Sigmoid colon (tissue), 7 donors: Measurements from ENCODE around the gene REC114. TPM values are rescaled to one million over a fixed set of nuclear protein-coding genes. Genes with fewer than 3 reads are reported as not detected.

Experiments used
- DNase-seq: peaks from one replicate; pipeline ENCODE4 v3.0.0-alpha.2; 2019
- H3K27ac ChIP-seq, 4 donors: fragments of 200-600 bp; sonication (generic); one replicate each; pipeline ENCODE4 v1.5.1; 2016 to 2019; ENCODE audit warnings: mild to moderate bottlenecking in 1 of 4
- H3K27me3 ChIP-seq, 3 donors: fragments of 200-600 bp; sonication (generic); one replicate each; pipeline ENCODE4 v1.5.1; 2019; ENCODE audit warnings: mild to moderate bottlenecking in 1 of 3
- H3K36me3 ChIP-seq, 4 donors: fragments of 200-600 bp; sonication (generic); one replicate each; pipeline ENCODE4 v1.5.1; 2016 to 2019
- H3K4me1 ChIP-seq, 4 donors: fragments of 200-600 bp; sonication (generic); one replicate each; pipeline ENCODE4 v1.5.1; 2017 to 2019
- H3K4me3 ChIP-seq, 4 donors: fragments of 200-600 bp; sonication (generic); one replicate each; pipeline ENCODE4 v1.5.1; 2017 to 2019; ENCODE audit warnings: mild to moderate bottlenecking in 2 of 4, moderate library complexity in 1 of 4
- H3K9me3 ChIP-seq, 4 donors: fragments of 200-600 bp in 3 of 4; sonication (generic) in 3 of 4; one replicate each; pipeline versions ENCODE4 v1.5.1 to v1.6.1; 2013 to 2019
- CTCF ChIP-seq, 4 experiments: fragments of 450-650 bp in 3 of 4; fragments of 200-600 bp in 1 of 4; IDR thresholded peaks; one replicate each; pipeline ENCODE4 v1.5.1; 2016 to 2019; ENCODE audit warnings: antibody characterized with exemption in 4 of 4, mild to moderate bottlenecking in 3 of 4, moderate library complexity in 2 of 4
- EP300 ChIP-seq, 4 donors: sonication (generic); formaldehyde crosslinking; IDR thresholded peaks; one replicate each; pipeline ENCODE4 v1.6.1; 2017; ENCODE audit warnings: antibody characterized with exemption in 4 of 4
- POLR2A ChIP-seq, 2 donors: fragments of 450-650 bp; IDR thresholded peaks; one replicate each; pipeline ENCODE4 v1.6.1; 2016; ENCODE audit warnings: antibody characterized with exemption in 2 of 2, mild to moderate bottlenecking in 2 of 2, moderate library complexity in 2 of 2
- POLR2AphosphoS5 ChIP-seq, 4 donors: sonication (generic); formaldehyde crosslinking; IDR thresholded peaks; one replicate each; pipeline ENCODE4 v1.6.1; 2017; ENCODE audit warnings: antibody characterized with exemption in 4 of 4
- WGBS, 2 donors: extraction: QIAGEN DNeasy Blood & Tissue Kit; methylation state at CpG; one replicate each; pipeline ENCODE4 v1.1.7; 2013; 5-methylcytosine and 5-hydroxymethylcytosine counted together
- intact Hi-C: fragments of 100-400 bp; cut with DNase I; formaldehyde crosslinking; loops from one replicate; pipeline ENCODE4 v1.15.1; 2023
- polyA plus RNA-seq, 3 donors: library from polyadenylated mRNA; stranded (reverse); fragments of 200-250 nt; gene quantifications; one replicate each; pipeline ENCODE4 v1.2.3, GENCODE V29; 2013
- total RNA-seq, 4 donors: library from RNA; depleted of rRNA; stranded (reverse); fragments of >200 nt; gene quantifications; one replicate each; pipeline ENCODE4 v1.1.0, GENCODE V29; 2016
- donor health status: healthy with polysubstance abuse.
- donor health status: Bipolar disorder and iron deficiency.
- donor health status: healthy.

Gene REC114
- total and polyA plus RNA-seq, 7 donors: not detected

GRCh38 chr15:73602446-73602843 lies 159.5 kb downstream of the REC114 start:
- Histone ChIP-seq H3K27ac (peak overlapping the region; percentile 75 to 89 (median 84)), H3K4me3 (no peak overlapping the region), H3K9me3 (no peaks in the 10 kb centered on the region), H3K27me3 (no peaks in the 10 kb centered on the region), H3K36me3 (no peaks in the 10 kb centered on the region), H3K4me1 (peaks cover 0 to 100% (median 98%) of the 10 kb centered on the region in 4 donors)
- intact Hi-C loops: no loop called here
- DNase-seq: no peak
- 5 to 9% methylated on average over 1 of the region's 1 CpG for WGBS, 2 donors
- TF ChIP-seq POLR2A (IDR thresholded peaks at IDR 0.05) (no peak), EP300 (IDR thresholded peaks at IDR 0.05) (no peak), POLR2AphosphoS5 (IDR thresholded peaks at IDR 0.05) (no peak), CTCF (IDR thresholded peaks at IDR 0.05) (no peak)

- TF ChIP-seq CTCF (IDR thresholded peaks at IDR 0.05) (no peak), POLR2AphosphoS5 (IDR thresholded peaks at IDR 0.05) (no peak), POLR2A (IDR thresholded peaks at IDR 0.05) (no peak), EP300 (IDR thresholded peaks at IDR 0.05) (no peak)
- Histone ChIP-seq H3K27ac (peak overlapping the region; percentile 75 to 89 (median 84)), H3K36me3 (no peaks in the 10 kb centered on the region), H3K4me1 (peaks cover 0 to 100% (median 98%) of the 10 kb centered on the region in 4 donors), H3K9me3 (no peaks in the 10 kb centered on the region), H3K4me3 (no peak overlapping the region), H3K27me3 (no peaks in the 10 kb centered on the region)
- no peak for DNase-seq
- intact Hi-C loops: no loop called here
- WGBS, 2 donors: 80 to 90% methylated on average over 2 of the region's 2 CpGs
These were observed 160.0 kb downstream of the REC114 start for GRCh38 chr15:73602992-73603391.

GRCh38 chr15:73604477-73604876 lies 161.5 kb downstream of the REC114 start:
- Histone ChIP-seq H3K27me3 (no peaks in the 10 kb centered on the region), H3K27ac (peak overlapping the region; percentile 3 to 89 (median 25)), H3K4me1 (peaks cover 0 to 100% (median 98%) of the 10 kb centered on the region in 4 donors), H3K36me3 (no peaks in the 10 kb centered on the region), H3K9me3 (no peaks in the 10 kb centered on the region), H3K4me3 (no peak overlapping the region)
- WGBS, 2 donors: 97 to 99% methylated on average over 1 of the region's 1 CpG
- intact Hi-C loops: no loop called here
- TF ChIP-seq CTCF (IDR thresholded peaks at IDR 0.05) (no peak), POLR2A (IDR thresholded peaks at IDR 0.05) (no peak), EP300 (IDR thresholded peaks at IDR 0.05) (no peak), POLR2AphosphoS5 (IDR thresholded peaks at IDR 0.05) (no peak)
- no peak for DNase-seq

GRCh38 chr15:73605759-73606436 lies 162.9 kb downstream of the REC114 start:
- Histone ChIP-seq H3K9me3 (no peaks in the 10 kb centered on the region), H3K27ac (peak overlapping the region in 2 of 4 donors; percentile 46 to 89), H3K4me1 (peaks cover 0 to 99% (median 96%) of the 10 kb centered on the region in 4 donors), H3K4me3 (no peak overlapping the region), H3K36me3 (no peaks in the 10 kb centered on the region), H3K27me3 (no peaks in the 10 kb centered on the region)
- WGBS, 2 donors: 94 to 98% methylated on average over 5 of the region's 5 CpGs
- TF ChIP-seq POLR2A (IDR thresholded peaks at IDR 0.05) (no peak), EP300 (IDR thresholded peaks at IDR 0.05) (no peak), POLR2AphosphoS5 (IDR thresholded peaks at IDR 0.05) (peak in 1 of 4 donors; percentile 28)
- intact Hi-C loops: no loop called here
- no peak for DNase-seq

- 74 to 84% methylated on average over 2 of the region's 2 CpGs for WGBS, 2 donors
- Histone ChIP-seq H3K27me3 (no peaks in the 10 kb centered on the region), H3K4me1 (peaks cover 0 to 99% (median 89%) of the 10 kb centered on the region in 4 donors), H3K4me3 (no peak overlapping the region), H3K36me3 (no peaks in the 10 kb centered on the region), H3K9me3 (no peaks in the 10 kb centered on the region), H3K27ac (peak overlapping the region in 3 of 4 donors; percentile 46 to 89 (median 55))
- intact Hi-C loops: no loop called here
- TF ChIP-seq EP300 (IDR thresholded peaks at IDR 0.05): no peak
- no peak for TF ChIP-seq CTCF (IDR thresholded peaks at IDR 0.05)
- no peak for TF ChIP-seq POLR2AphosphoS5 (IDR thresholded peaks at IDR 0.05)
- TF ChIP-seq POLR2A (IDR thresholded peaks at IDR 0.05): no peak
- no peak for DNase-seq
These were observed 164.4 kb downstream of the REC114 start for GRCh38 chr15:73607405-73607804.
